Sigmoid colon (tissue), 7 donors: Measurements from ENCODE around the gene TMEM229B. TPM values are rescaled to one million over a fixed set of nuclear protein-coding genes. Genes with fewer than 3 reads are reported as not detected.
A peak's percentile ranks its signal among the peaks of the same experiment; 100 is the strongest.

Experiments used
- DNase-seq: peaks from one replicate; pipeline ENCODE4 v3.0.0-alpha.2; 2019
- H3K27ac ChIP-seq, 4 donors: fragments of 200-600 bp; sonication (generic); one replicate each; pipeline ENCODE4 v1.5.1; 2016 to 2019; ENCODE audit warnings: mild to moderate bottlenecking in 1 of 4
- H3K27me3 ChIP-seq, 3 donors: fragments of 200-600 bp; sonication (generic); one replicate each; pipeline ENCODE4 v1.5.1; 2019; ENCODE audit warnings: mild to moderate bottlenecking in 1 of 3
- H3K36me3 ChIP-seq, 4 donors: fragments of 200-600 bp; sonication (generic); one replicate each; pipeline ENCODE4 v1.5.1; 2016 to 2019
- H3K4me1 ChIP-seq, 4 donors: fragments of 200-600 bp; sonication (generic); one replicate each; pipeline ENCODE4 v1.5.1; 2017 to 2019
- H3K4me3 ChIP-seq, 4 donors: fragments of 200-600 bp; sonication (generic); one replicate each; pipeline ENCODE4 v1.5.1; 2017 to 2019; ENCODE audit warnings: mild to moderate bottlenecking in 2 of 4, moderate library complexity in 1 of 4
- H3K9me3 ChIP-seq, 4 donors: fragments of 200-600 bp in 3 of 4; sonication (generic) in 3 of 4; one replicate each; pipeline versions ENCODE4 v1.5.1 to v1.6.1; 2013 to 2019
- EP300 ChIP-seq, 4 donors: sonication (generic); formaldehyde crosslinking; IDR thresholded peaks; one replicate each; pipeline ENCODE4 v1.6.1; 2017; ENCODE audit warnings: antibody characterized with exemption in 4 of 4
- POLR2A ChIP-seq, 2 donors: fragments of 450-650 bp; IDR thresholded peaks; one replicate each; pipeline ENCODE4 v1.6.1; 2016; ENCODE audit warnings: antibody characterized with exemption in 2 of 2, mild to moderate bottlenecking in 2 of 2, moderate library complexity in 2 of 2
- POLR2AphosphoS5 ChIP-seq, 4 donors: sonication (generic); formaldehyde crosslinking; IDR thresholded peaks; one replicate each; pipeline ENCODE4 v1.6.1; 2017; ENCODE audit warnings: antibody characterized with exemption in 4 of 4
- WGBS, 2 donors: extraction: QIAGEN DNeasy Blood & Tissue Kit; methylation state at CpG; one replicate each; pipeline ENCODE4 v1.1.7; 2013; 5-methylcytosine and 5-hydroxymethylcytosine counted together
- intact Hi-C: fragments of 100-400 bp; cut with DNase I; formaldehyde crosslinking; loops from one replicate; pipeline ENCODE4 v1.15.1; 2023
- polyA plus RNA-seq, 3 donors: library from polyadenylated mRNA; stranded (reverse); fragments of 200-250 nt; gene quantifications; one replicate each; pipeline ENCODE4 v1.2.3, GENCODE V29; 2013
- total RNA-seq, 4 donors: library from RNA; depleted of rRNA; stranded (reverse); fragments of >200 nt; gene quantifications; one replicate each; pipeline ENCODE4 v1.1.0, GENCODE V29; 2016
- TF ChIP-seq, protein P1 (sequence below), 4 experiments: fragments of 450-650 bp in 3 of 4; fragments of 200-600 bp in 1 of 4; IDR thresholded peaks; one replicate each; pipeline ENCODE4 v1.5.1; 2016 to 2019; ENCODE audit warnings: antibody characterized with exemption in 4 of 4, mild to moderate bottlenecking in 3 of 4, moderate library complexity in 2 of 4
- donor health status: healthy with polysubstance abuse.
- donor health status: Bipolar disorder and iron deficiency.
- donor health status: healthy.

TMEM229B gene
- total and polyA plus RNA-seq, 7 donors: 1.2 to 16.4 (median 6.1) TPM

GRCh38 chr14:67527756-67528155 is 39.2 kb upstream of the TMEM229B start:
- TF ChIP-seq, protein P1, sequence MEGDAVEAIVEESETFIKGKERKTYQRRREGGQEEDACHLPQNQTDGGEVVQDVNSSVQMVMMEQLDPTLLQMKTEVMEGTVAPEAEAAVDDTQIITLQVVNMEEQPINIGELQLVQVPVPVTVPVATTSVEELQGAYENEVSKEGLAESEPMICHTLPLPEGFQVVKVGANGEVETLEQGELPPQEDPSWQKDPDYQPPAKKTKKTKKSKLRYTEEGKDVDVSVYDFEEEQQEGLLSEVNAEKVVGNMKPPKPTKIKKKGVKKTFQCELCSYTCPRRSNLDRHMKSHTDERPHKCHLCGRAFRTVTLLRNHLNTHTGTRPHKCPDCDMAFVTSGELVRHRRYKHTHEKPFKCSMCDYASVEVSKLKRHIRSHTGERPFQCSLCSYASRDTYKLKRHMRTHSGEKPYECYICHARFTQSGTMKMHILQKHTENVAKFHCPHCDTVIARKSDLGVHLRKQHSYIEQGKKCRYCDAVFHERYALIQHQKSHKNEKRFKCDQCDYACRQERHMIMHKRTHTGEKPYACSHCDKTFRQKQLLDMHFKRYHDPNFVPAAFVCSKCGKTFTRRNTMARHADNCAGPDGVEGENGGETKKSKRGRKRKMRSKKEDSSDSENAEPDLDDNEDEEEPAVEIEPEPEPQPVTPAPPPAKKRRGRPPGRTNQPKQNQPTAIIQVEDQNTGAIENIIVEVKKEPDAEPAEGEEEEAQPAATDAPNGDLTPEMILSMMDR (IDR thresholded peaks at IDR 0.05): no peak
- no peak for TF ChIP-seq EP300 (IDR thresholded peaks at IDR 0.05)
- no peak for TF ChIP-seq POLR2A (IDR thresholded peaks at IDR 0.05)
- TF ChIP-seq POLR2AphosphoS5 (IDR thresholded peaks at IDR 0.05): no peak
- Histone ChIP-seq H3K36me3 (no peaks in the 10 kb centered on the region), H3K9me3 (no peaks in the 10 kb centered on the region), H3K27me3 (peaks cover 0 to 14% (median 0%) of the 10 kb centered on the region in 3 donors), H3K27ac (no peak overlapping the region), H3K4me3 (no peak overlapping the region), H3K4me1 (peaks cover 0 to 6% (median 3%) of the 10 kb centered on the region in 4 donors)
- 89 to 93% methylated on average over 5 of the region's 5 CpGs for WGBS, 2 donors
- intact Hi-C loops: loop anchor here (2.0 kb wide), 1 partner anchor 43 kb away; no protein-coding TSS in a partner anchor
- DNase-seq: no peak

DNA sequence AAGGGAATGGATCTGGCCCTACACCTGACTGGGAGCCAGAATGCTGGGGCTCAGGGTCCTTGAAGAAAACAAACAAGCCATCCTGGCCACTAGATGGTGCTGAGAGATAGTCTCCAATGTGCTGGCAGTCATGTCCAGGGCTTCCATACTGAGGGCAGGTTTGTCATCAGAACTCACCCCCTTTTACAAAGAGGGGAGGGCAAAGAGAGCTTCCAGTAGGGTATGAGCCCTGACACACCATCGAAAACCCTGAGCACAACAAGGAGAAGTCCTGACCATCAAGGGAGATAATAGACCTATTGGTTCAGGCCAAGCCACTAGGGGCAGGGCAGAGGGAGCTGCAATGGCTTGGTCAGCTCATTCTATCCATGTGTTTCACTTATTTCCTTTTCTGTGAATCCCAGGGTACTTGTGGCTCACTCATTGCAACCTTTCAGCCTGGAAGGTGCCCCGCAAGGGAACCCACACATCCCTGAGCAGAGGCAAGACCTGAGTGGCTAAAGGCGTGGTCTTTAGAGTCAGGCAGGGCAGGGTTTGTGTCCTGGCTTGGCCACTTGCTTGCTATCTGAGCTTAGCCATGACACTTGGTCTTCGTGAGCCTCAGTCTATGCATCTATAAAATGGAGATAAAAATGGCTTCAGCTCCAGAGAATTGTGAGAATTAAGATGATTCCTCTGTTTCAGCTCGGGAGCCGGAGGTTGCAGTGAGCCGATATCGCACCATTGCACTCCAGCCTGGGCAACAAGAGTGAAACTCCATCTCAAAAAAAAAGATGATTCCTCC is 38.3 kb upstream of the TMEM229B start:
- Histone ChIP-seq H3K4me1 (no peaks in the 10 kb centered on the region), H3K36me3 (no peaks in the 10 kb centered on the region), H3K27ac (no peak overlapping the region), H3K4me3 (no peak overlapping the region), H3K9me3 (no peaks in the 10 kb centered on the region), H3K27me3 (peaks cover 0 to 16% (median 0%) of the 10 kb centered on the region in 3 donors)
- 77 to 82% methylated on average over 8 of the region's 8 CpGs for WGBS, 2 donors
- TF ChIP-seq, protein P1 (IDR thresholded peaks at IDR 0.05): peak in 3 of 4 experiments; percentile 33 to 76 (median 50)
- no peak for TF ChIP-seq POLR2A (IDR thresholded peaks at IDR 0.05)
- intact Hi-C loops: loop anchor here (2.0 kb wide), 1 partner anchor 44 kb away; no protein-coding TSS in a partner anchor
- DNase-seq: no peak

DNA sequence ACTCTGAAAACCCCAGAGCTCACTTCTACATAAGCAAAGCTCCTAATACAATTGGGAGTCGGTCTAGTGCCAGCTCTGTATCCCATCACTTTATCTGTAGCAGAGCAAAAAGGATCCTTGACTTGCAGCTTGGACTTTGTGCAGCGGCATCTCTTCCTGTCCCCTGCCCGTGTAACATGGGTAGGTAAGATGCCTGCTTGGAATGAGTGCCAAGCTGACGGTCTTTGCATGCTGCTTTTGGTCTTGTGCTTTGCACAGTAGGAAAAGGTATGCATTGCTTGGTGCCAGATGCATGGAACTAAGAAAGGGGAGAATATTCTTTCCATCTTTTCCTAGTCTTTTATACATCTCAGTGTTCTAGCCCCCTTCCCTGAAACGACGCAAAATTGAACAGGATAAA is 37.7 kb upstream of the TMEM229B start:
- intact Hi-C loops: loop anchor here (2.0 kb wide), 1 partner anchor 45 kb away; no protein-coding TSS in a partner anchor
- no peak for TF ChIP-seq EP300 (IDR thresholded peaks at IDR 0.05)
- no peak for TF ChIP-seq POLR2AphosphoS5 (IDR thresholded peaks at IDR 0.05)
- TF ChIP-seq, protein P1 (IDR thresholded peaks at IDR 0.05): no peak
- no peak for TF ChIP-seq POLR2A (IDR thresholded peaks at IDR 0.05)
- DNase-seq: no peak
- no peak overlapping the region for H3K4me3 ChIP-seq
- H3K27me3 ChIP-seq: peaks cover 0 to 16% (median 0%) of the 10 kb centered on the region in 3 donors
- no peaks in the 10 kb centered on the region for H3K9me3 ChIP-seq
- no peaks in the 10 kb centered on the region for H3K36me3 ChIP-seq
- H3K4me1 ChIP-seq: no peaks in the 10 kb centered on the region
- H3K27ac ChIP-seq: no peak overlapping the region
- 68 to 69% methylated on average over 6 of the region's 6 CpGs for WGBS, 2 donors

- Histone ChIP-seq H3K27ac (no peak overlapping the region), H3K9me3 (no peaks in the 10 kb centered on the region), H3K36me3 (no peaks in the 10 kb centered on the region), H3K4me3 (no peak overlapping the region), H3K4me1 (no peaks in the 10 kb centered on the region), H3K27me3 (peaks cover 0 to 16% (median 0%) of the 10 kb centered on the region in 3 donors)
- 89 to 94% methylated on average over 4 of the region's 4 CpGs for WGBS, 2 donors
- no peak for DNase-seq
- TF ChIP-seq, protein P1 (IDR thresholded peaks at IDR 0.05): no peak
- TF ChIP-seq POLR2A (IDR thresholded peaks at IDR 0.05) (no peak), EP300 (IDR thresholded peaks at IDR 0.05) (no peak)
- intact Hi-C loops: no loop called here
Observed at GRCh38 chr14:67525389-67525788, 36.9 kb upstream of the TMEM229B start.
